ENCODE measurements around the gene CCR7. TPM values are rescaled to one million over a fixed set of nuclear protein-coding genes. Genes with fewer than 3 reads are reported as not detected.
A peak's percentile ranks its signal among the peaks of the same experiment; 100 is the strongest.
"Not testable (repeated sequence)": the region's sequence is repeated elsewhere in the genome, so short reads cannot be mapped to it uniquely, and the experiment has no call there.

The CCR7 gene
- polyA plus RNA-seq, 3 donors, result 0.56 to 2.8 (median 1.7) TPM

GRCh38 chr17:40598619-40599467, 33.6 kb upstream of the CCR7 start:
- no peak overlapping the region for H3K27ac ChIP-seq (ENCODE audit: low read depth, low read length)
- 57 to 67% (median 65%) methylated on average over 20 of the region's 20 CpGs for WGBS, 3 donors

GRCh38 chr17:40598301-40598618, 33.0 kb upstream of the CCR7 start:
- WGBS, 3 donors, result 57 to 75% (median 66%) methylated on average over 5 of the region's 5 CpGs

GRCh38 chr17:40597556-40598300, 32.5 kb upstream of the CCR7 start:
- H3K27ac ChIP-seq (ENCODE audit: low read depth, low read length), result no peak overlapping the region
- WGBS, 3 donors, result 87 to 93% (median 90%) methylated on average over 9 of the region's 9 CpGs

More at GRCh38 chr17:40598301-40598618, 33.0 kb upstream of the CCR7 start:
- no peak overlapping the region for H3K27ac ChIP-seq (ENCODE audit: low read depth, low read length)

- H3K27ac ChIP-seq (ENCODE audit: low read depth, low read length), result no peak overlapping the region
- WGBS, 3 donors, result 83 to 88% (median 87%) methylated on average over 3 of the region's 3 CpGs
Measured at GRCh38 chr17:40597156-40597555, 31.9 kb upstream of the CCR7 start.

- 69 to 82% (median 72%) methylated on average over 7 of the region's 7 CpGs for WGBS, 3 donors
- H3K27ac ChIP-seq (ENCODE audit: low read depth, low read length), result no peak overlapping the region
Measured at GRCh38 chr17:40596261-40596919, 31.1 kb upstream of the CCR7 start.

GRCh38 chr17:40590742-40591141, 25.5 kb upstream of the CCR7 start:
- WGBS, 3 donors, result 81 to 93% (median 93%) methylated on average over 3 of the region's 3 CpGs

GRCh38 chr17:40588552-40588951, 23.3 kb upstream of the CCR7 start:
- WGBS, 3 donors, result 64 to 75% (median 67%) methylated on average over 2 of the region's 2 CpGs
- no peak overlapping the region for H3K27ac ChIP-seq (ENCODE audit: low read depth, low read length)

More at GRCh38 chr17:40590742-40591141, 25.5 kb upstream of the CCR7 start:
- H3K27ac ChIP-seq (ENCODE audit: low read depth, low read length), result peak overlapping the region; percentile 21

- 69 to 90% (median 81%) methylated on average over 3 of the region's 3 CpGs for WGBS, 3 donors
- not testable (repeated sequence) for H3K27ac ChIP-seq (ENCODE audit: low read depth, low read length)
Measured at GRCh38 chr17:40586264-40586663, 21.0 kb upstream of the CCR7 start.

GRCh38 chr17:40584950-40585349, 19.7 kb upstream of the CCR7 start:
- H3K27ac ChIP-seq (ENCODE audit: low read depth, low read length), result not testable (repeated sequence)
- WGBS, 3 donors, result 66 to 86% (median 86%) methylated on average over 2 of the region's 2 CpGs

GRCh38 chr17:40582328-40582901, 17.1 kb upstream of the CCR7 start:
- H3K27ac ChIP-seq (ENCODE audit: low read depth, low read length), result no peak overlapping the region
- WGBS, 3 donors, result 28 to 36% (median 33%) methylated on average over 11 of the region's 11 CpGs

- H3K27ac ChIP-seq (ENCODE audit: low read depth, low read length), result no peak overlapping the region
Measured at GRCh38 chr17:40580140-40580539, 14.9 kb upstream of the CCR7 start.

- no peak overlapping the region for H3K27ac ChIP-seq (ENCODE audit: low read depth, low read length)
- 88 to 100% (median 93%) methylated on average over 3 of the region's 3 CpGs for WGBS, 3 donors
Measured at GRCh38 chr17:40579471-40579870, 14.2 kb upstream of the CCR7 start.

GRCh38 chr17:40577611-40578065, 12.4 kb upstream of the CCR7 start:
- no peak overlapping the region for H3K27ac ChIP-seq (ENCODE audit: low read depth, low read length)
- WGBS, 3 donors, result 74 to 81% (median 75%) methylated on average over 5 of the region's 5 CpGs

- WGBS, 3 donors, result 47 to 61% (median 60%) methylated on average over 5 of the region's 5 CpGs
- no peak overlapping the region for H3K27ac ChIP-seq (ENCODE audit: low read depth, low read length)
Measured at GRCh38 chr17:40576113-40576740, 11.0 kb upstream of the CCR7 start.

- no peak overlapping the region for H3K27ac ChIP-seq (ENCODE audit: low read depth, low read length)
Measured at GRCh38 chr17:40574292-40574691, 9.0 kb upstream of the CCR7 start.

- 61 to 78% (median 76%) methylated on average over 3 of the region's 3 CpGs for WGBS, 3 donors
- not testable (repeated sequence) for H3K27ac ChIP-seq (ENCODE audit: low read depth, low read length)
Measured at GRCh38 chr17:40572245-40572993, 7.1 kb upstream of the CCR7 start.

- H3K27ac ChIP-seq (ENCODE audit: low read depth, low read length), result no peak overlapping the region
- 71 to 81% (median 76%) methylated on average over 6 to 7 of the region's 7 CpGs for WGBS, 3 donors
Measured at GRCh38 chr17:40568074-40568836, 3.0 kb upstream of the CCR7 start.
